HPDE6-E6E7 (cell line): ENCODE data around the gene DIP2A.
"Not testable (repeated sequence)": the region's sequence is repeated elsewhere in the genome, so short reads cannot be mapped to it uniquely, and the experiment has no call there.

Experiments
- DNase-seq: peaks from one replicate; pipeline ENCODE4 v3.0.0; 2011; ENCODE audit warnings: missing footprints; ENCODE audit errors: extremely low spot score

Gene DIP2A

GRCh38 chr21:46527393-46527792 lies 68.7 kb downstream of the DIP2A start:
- DNase-seq, result not testable (repeated sequence)

GRCh38 chr21:46527801-46528200 lies 69.1 kb downstream of the DIP2A start:
- DNase-seq, result no peak

- no peak for DNase-seq
These were observed 73.4 kb downstream of the DIP2A start for GRCh38 chr21:46532080-46532479.

GRCh38 chr21:46537026-46537425 lies 78.3 kb downstream of the DIP2A start:
- DNase-seq, result no peak

DNA sequence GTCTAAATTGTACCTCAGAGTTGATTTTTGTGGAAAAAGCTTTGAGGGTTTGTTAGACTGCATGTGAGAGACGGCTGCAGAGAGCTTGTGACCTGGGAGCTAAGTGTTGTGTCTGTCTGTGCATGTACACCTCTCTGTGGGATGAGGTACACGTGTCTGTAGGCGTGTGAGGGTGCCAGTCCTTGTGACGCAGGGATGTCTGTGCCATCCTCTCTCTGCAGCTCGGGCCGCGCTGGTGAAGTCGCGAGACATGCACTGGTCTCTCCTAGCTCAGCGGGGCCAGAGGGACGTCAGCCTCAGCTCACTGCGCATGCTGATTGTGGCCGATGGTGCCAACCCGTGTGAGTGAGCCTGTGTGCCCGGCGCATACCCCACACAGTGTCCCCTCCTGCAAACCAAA lies 79.6 kb downstream of the DIP2A start:
- DNase-seq, result no peak

GRCh38 chr21:46538851-46539666 lies 80.4 kb downstream of the DIP2A start:
- DNase-seq, result no peak

DNA sequence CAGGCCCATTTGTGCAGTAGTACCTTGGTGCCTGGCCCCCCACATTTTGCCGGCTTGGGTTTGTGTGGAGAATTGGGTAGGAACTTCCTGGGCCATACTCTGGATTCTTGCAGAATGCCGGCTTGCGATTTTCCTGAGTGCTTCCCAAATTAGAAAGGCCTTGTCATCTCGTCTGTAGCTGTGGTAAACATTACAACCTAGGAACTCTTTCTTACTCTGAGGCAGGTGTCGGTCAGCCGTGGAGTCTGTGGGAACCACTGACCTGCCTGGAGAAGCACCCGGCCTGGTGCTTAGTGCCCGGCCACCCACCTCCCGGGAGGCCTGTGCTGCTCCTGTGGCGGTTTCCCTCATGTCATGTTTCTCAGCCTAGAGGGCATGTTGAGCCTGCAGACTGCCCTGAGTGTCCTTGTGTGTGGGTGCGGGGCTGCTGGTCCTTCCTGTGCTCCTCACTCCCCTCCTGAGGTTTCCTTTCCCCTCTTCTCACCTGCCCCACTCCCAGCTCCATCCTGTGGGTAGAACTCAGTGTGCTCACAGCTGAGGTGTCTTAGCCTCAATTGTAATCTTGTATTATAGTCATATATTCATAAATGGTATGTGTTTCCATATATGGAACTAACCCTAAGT lies 81.5 kb downstream of the DIP2A start:
- no peak for DNase-seq

GRCh38 chr21:46542588-46543124 lies 84.0 kb downstream of the DIP2A start:
- no peak for DNase-seq

- no peak for DNase-seq
These were observed 84.6 kb downstream of the DIP2A start for GRCh38 chr21:46543306-46543705.

- DNase-seq, result no peak
These were observed 85.3 kb downstream of the DIP2A start for GRCh38 chr21:46544003-46544402.

DNA sequence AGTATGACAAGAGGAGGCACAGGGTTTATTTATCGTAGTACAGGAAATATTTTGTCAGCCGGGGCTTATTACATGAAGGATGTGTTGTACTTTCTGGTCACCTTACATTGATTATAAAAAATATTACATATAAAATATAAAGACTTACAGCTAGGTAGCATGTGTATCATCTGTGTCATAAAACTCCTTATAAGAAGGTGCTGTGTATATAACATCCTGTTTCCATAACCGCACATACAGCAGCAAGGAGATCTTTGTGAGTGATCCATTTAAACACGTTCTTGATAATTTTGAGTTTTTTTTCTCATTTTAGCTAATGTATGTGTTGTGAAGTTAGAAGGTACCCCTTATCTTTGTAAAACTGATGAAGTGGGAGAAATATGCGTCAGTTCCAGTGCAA lies 86.1 kb downstream of the DIP2A start:
- DNase-seq, result no peak

DNA sequence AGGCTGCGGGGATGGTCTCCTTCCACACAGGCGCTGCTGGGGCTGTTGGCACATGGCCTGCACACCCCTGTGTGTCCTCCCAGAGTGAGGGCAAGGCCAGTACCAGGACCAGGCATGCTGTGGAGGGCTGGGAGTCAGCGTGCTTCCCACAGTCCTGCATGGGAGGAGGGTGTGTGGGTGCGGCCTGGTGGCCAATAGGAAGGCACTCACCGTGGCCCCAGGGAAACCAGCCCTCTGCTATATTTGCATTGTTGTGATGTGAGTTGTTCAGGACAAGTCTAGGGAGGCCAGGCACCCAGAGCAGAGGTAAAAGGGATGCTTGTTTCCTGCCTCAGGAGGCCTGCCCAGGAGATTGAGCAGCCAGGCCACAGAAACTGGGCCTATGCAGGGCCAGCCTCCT lies 86.7 kb downstream of the DIP2A start:
- peak; percentile 92 for DNase-seq

DNA sequence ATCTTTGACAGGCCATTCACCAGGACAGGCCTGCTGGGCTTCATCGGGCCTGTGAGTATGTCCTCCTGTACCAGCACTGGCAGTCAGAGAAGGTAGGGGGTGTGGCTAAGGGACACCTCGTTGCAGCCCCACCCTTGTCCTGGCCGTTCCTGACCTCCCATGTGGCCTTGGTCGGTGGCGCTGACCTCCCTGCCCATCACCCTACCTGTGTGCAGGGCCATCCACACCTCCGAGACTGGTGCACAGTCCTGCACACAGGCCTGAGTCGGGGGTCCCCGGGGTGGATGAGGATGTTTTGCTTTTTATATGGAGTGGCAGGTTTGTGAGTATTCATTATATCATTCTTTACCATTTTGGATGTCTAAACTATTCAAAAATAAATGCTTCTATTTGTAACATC lies 87.2 kb downstream of the DIP2A start:
- no peak for DNase-seq

DNA sequence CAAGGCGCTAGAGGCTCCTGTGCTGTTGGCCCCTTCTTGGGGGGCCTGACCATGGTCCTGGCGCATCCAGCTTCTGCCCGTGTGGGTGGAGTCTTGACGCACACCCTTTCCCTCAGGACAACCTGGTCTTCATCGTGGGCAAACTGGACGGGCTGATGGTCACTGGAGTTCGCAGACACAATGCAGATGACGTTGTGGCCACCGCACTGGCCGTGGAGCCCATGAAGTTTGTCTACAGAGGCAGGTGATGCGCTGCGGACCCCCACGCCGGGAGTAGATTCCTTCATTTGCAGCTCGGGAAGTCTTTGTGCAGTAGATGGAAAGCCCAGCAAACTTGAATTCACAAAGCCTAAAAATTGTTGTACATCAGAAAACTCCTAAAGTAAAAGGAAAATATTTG lies 88.1 kb downstream of the DIP2A start:
- no peak for DNase-seq

- DNase-seq, result no peak
These were observed 91.0 kb downstream of the DIP2A start for GRCh38 chr21:46549650-46550049.

- no peak for DNase-seq
These were observed 91.6 kb downstream of the DIP2A start for GRCh38 chr21:46550116-46550941.

GRCh38 chr21:46551636-46552241 lies 93.0 kb downstream of the DIP2A start:
- no peak for DNase-seq

GRCh38 chr21:46552274-46552673 lies 93.6 kb downstream of the DIP2A start:
- no peak for DNase-seq

GRCh38 chr21:46552865-46553379 lies 94.2 kb downstream of the DIP2A start:
- DNase-seq, result no peak

- DNase-seq, result no peak
These were observed 95.3 kb downstream of the DIP2A start for GRCh38 chr21:46553993-46554392.

- no peak for DNase-seq
These were observed 95.9 kb downstream of the DIP2A start for GRCh38 chr21:46554431-46555224.
